PFSK-1 (cell line): Measurements from ENCODE around the gene DNAJA3.
A peak's percentile ranks its signal among the peaks of the same experiment; 100 is the strongest.

ENCODE experiments used
- FOXP2 ChIP-seq: optimal IDR thresholded peaks from 2 replicates; pipeline ENCODE3; 2011; ENCODE audit warnings: borderline replicate concordance, control low read depth, inconsistent platforms; ENCODE audit not compliant: insufficient read depth; ENCODE audit errors: extremely low read length, extremely low read depth
- POLR2AphosphoS5 ChIP-seq: IDR thresholded peaks from 2 replicates; pipeline ENCODE4 v1.6.1; 2012; ENCODE audit warnings: low read depth, mild to moderate bottlenecking, control low read depth, low read length, moderate library complexity
- SIN3A ChIP-seq: IDR thresholded peaks from 2 replicates; pipeline ENCODE4 v1.6.1; 2012; ENCODE audit warnings: mild to moderate bottlenecking, low read length, moderate library complexity, borderline replicate concordance; ENCODE audit not compliant: insufficient read depth
- TAF1 ChIP-seq: IDR thresholded peaks from 2 replicates; pipeline ENCODE4 v1.6.1; 2012; ENCODE audit warnings: low read length, control low read depth, borderline replicate concordance; ENCODE audit not compliant: insufficient read depth
- TF ChIP-seq, protein P1 (sequence below), 2 experiments: IDR thresholded peaks; 2 replicates each; pipeline versions ENCODE4 v1.6.1 to v1.8.0; 2011 to 2012; ENCODE audit warnings: low read depth in 2 of 2, low read length in 2 of 2, control low read depth in 1 of 2, inconsistent platforms in 1 of 2, mild to moderate bottlenecking in 1 of 2, moderate library complexity in 1 of 2; ENCODE audit not compliant: insufficient read depth in 1 of 2

Gene DNAJA3

DNA sequence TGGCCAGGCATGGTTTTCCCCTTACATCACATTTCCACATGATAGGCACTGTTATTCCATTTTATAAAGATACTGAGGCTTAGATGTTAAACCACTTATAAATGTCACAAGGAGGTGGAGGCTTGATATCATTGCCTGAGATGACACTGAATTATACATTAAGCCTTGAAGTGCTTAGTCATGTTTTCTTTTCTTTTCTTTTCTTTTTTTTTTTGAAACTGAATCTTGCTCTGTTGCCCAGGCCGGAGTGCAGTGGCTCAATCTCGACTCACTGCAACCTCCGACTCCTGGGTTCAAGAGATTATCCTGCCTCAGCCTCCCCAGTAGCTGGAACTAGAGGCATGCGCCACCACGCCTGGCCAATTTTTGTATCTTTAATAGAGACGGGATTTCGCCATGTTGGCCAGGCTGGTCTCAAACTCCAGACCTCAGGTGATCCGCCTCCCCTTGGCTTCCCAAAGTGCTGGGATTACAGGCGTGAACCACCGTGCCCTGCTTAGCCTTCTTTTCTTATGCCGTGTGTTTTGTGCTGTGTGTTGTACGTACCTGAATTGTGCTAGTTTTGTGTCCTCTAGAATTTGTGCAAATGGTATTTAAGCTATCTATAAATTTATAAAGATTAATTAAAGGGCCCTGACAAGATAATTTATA lies 1.2 kb downstream of the DNAJA3 start:
- TF ChIP-seq SIN3A (no peak), FOXP2 (no peak), TAF1 (no peak), POLR2AphosphoS5 (no peak)
- TF ChIP-seq, protein P1, sequence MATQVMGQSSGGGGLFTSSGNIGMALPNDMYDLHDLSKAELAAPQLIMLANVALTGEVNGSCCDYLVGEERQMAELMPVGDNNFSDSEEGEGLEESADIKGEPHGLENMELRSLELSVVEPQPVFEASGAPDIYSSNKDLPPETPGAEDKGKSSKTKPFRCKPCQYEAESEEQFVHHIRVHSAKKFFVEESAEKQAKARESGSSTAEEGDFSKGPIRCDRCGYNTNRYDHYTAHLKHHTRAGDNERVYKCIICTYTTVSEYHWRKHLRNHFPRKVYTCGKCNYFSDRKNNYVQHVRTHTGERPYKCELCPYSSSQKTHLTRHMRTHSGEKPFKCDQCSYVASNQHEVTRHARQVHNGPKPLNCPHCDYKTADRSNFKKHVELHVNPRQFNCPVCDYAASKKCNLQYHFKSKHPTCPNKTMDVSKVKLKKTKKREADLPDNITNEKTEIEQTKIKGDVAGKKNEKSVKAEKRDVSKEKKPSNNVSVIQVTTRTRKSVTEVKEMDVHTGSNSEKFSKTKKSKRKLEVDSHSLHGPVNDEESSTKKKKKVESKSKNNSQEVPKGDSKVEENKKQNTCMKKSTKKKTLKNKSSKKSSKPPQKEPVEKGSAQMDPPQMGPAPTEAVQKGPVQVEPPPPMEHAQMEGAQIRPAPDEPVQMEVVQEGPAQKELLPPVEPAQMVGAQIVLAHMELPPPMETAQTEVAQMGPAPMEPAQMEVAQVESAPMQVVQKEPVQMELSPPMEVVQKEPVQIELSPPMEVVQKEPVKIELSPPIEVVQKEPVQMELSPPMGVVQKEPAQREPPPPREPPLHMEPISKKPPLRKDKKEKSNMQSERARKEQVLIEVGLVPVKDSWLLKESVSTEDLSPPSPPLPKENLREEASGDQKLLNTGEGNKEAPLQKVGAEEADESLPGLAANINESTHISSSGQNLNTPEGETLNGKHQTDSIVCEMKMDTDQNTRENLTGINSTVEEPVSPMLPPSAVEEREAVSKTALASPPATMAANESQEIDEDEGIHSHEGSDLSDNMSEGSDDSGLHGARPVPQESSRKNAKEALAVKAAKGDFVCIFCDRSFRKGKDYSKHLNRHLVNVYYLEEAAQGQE (IDR thresholded peaks at IDR 0.05; ENCODE audit: insufficient read depth in 1 of 2, low read depth in 2 of 2, low read length in 2 of 2), result no peak

DNA sequence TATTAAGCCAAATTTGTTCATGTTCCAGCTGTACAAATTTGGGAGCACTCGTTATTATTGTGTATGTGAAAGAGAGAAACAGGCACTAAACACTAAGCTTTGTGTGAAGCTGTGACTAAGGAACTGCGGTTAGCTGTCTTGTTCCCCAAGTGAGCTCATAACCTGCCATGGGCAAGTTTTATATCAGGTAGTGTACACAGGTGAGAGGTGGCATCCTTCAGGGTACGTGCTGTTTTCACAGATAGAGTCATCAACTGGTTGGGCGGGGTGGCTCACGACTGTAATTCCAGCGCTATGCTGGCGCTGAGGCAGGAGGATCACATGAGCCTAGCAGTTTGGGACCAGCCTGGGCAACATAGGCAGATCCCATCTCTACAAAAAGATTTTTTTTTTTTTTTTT lies 2.8 kb downstream of the DNAJA3 start:
- no peak for TF ChIP-seq POLR2AphosphoS5
- TF ChIP-seq FOXP2, result no peak
- no peak for TF ChIP-seq TAF1
- no peak for TF ChIP-seq SIN3A
- TF ChIP-seq, protein P1 (IDR thresholded peaks at IDR 0.05; ENCODE audit: insufficient read depth in 1 of 2, low read depth in 2 of 2, low read length in 2 of 2), result no peak

DNA sequence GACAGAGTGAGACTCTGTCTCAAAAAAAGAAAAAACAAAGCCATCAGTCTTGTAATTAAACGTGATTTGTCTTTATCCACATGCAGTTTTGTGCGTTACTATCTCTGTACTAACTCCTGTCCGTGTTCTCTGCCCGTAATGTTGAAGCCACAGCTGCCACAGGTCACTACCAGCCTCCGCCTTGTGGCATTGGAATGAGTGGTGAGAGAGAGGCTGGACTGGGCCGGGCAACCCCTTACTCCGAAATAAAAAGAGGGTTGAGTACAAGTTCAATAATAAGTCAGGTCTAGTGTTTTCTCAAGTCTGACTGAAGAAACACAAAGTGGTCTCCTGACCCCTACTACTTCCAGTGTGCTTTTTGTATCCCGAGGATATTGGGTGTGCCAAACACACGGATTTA lies 5.4 kb downstream of the DNAJA3 start:
- TF ChIP-seq POLR2AphosphoS5 (0 out of 2 replicates have a peak, but pooled peaks have one; percentile 15), SIN3A (no peak), TAF1 (no peak), FOXP2 (no peak)
- TF ChIP-seq, protein P1 (IDR thresholded peaks at IDR 0.05; ENCODE audit: insufficient read depth in 1 of 2, low read depth in 2 of 2, low read length in 2 of 2), result no peak

DNA sequence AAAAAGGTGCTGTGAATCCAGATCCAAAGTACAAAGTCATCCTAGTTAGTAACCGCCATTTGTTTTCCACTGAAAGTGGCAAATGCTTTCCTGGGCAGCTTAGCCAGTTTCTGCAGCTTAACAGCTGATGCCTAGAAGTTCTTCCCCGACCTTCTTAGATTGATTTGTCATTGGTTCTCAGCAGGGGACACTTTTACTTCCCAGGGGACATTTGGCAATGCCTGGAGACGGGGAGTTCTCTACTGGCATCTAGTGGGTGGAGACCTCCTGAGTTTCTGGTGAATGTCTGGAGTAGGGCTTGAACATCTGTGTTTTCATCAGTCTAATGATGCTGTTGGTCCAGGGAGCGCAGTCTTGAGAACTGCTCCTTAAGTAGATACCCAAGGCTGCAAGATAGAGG lies 7.6 kb downstream of the DNAJA3 start:
- TF ChIP-seq TAF1 (no peak), SIN3A (no peak), POLR2AphosphoS5 (no peak), FOXP2 (no peak)
- TF ChIP-seq, protein P1 (IDR thresholded peaks at IDR 0.05; ENCODE audit: insufficient read depth in 1 of 2, low read depth in 2 of 2, low read length in 2 of 2), result no peak
